Measurements from ENCODE around the gene HRH3.

Gene HRH3

GRCh38 chr20:62246431-62246830, 26.4 kb upstream of the HRH3 start:
- intact Hi-C loops (cut with DNase I) = no loop called here
- DNase-seq = no peak

DNA sequence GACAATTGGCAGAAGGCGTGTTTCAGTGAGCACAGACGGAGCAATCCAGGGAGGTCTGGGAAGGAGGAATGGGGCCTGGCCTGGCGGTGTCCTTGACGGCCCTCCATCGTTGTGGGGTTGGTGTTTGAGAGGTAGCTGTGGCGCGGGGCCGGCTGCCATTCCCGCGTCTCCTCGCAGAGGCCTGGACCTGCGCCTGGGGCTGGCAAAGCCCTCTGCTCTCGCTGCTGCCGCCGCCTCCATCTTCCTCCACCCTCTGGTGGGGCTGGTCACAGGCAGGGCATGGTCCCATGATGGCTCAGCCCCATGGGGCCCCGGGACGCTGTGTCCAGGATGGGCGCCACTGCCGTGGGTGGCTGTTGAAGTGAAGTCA, 25.8 kb upstream of the HRH3 start:
- intact Hi-C loops (cut with DNase I) = no loop called here
- no peak for DNase-seq

DNA sequence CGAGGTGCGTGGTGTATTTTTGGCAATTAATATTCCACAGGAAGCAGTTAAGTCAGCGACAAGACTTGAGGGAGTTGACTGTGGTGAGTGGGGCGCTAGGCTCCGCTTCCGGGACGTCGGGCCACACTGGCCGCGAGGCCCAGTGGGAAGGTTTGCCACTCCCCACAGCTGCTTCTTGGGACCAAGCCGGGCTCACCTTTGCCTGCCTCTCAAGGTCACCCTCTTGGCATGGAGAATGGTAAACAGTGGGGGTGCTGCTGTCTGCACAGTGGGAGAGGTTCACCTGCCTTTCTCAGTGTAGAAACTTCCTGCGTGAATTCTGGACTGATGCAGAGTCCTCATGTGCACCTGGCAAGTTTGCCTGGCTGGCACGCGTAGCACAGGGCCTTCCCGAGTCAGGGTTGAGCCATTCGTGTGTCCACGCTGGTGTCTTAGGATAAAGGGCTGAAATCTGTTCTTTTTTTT, 24.6 kb upstream of the HRH3 start:
- no peak for DNase-seq
- intact Hi-C loops (cut with DNase I) = no loop called here

DNA sequence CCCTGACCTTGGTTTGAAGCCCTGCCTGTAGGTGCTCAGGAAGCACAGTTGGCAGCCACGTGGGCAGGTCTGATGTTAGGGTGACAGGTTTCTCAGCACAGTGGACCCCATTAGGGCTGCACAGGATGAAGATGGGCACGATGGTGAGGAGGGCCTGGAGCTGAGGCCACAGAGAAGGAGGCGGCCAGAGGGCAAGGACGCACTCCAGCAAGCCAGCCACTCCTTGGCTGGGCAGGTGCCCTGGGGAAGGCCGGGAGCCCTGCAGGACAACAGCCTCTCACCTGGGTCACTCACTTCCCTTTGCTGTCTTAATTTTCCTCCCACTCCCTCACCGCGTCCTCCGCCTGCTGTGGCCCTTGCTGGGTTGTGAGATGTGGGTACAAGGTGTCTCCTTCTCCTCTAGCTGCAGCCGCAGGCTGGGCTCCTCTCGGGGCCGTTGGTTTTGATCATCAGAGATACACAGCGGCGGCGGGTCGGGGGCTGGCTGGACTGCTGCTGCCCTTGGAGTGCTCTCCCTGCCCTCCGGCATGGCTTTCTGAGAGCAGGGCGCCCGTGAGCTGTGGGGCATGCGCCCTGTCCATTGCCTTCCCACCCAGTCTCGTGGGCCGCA, 23.9 kb upstream of the HRH3 start:
- DNase-seq = no peak

DNA sequence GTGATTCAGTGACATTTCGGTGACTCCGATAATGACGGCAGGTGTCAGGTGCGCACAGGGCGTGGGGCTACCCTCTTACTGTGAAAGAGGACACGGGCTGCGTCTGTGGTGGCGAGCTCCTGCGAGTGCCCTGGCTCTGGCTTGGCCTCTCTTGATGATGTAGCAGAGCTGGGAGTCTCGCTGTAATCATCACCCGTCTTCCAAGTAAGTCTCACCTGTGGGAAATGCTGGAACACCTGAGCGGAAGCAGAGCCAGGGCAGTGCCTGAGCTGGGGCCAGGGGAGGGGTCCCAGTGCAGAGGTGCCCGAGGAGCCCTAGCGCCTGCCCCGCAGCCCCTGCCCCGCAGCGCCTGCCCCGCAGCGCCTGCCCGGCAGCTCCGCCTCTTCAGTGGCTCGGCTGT, 23.0 kb upstream of the HRH3 start:
- intact Hi-C loops (cut with DNase I) = no loop called here

More for the DNA sequence above, 23.9 kb upstream of the HRH3 start:
- intact Hi-C loops (cut with DNase I) = no loop called here

DNA sequence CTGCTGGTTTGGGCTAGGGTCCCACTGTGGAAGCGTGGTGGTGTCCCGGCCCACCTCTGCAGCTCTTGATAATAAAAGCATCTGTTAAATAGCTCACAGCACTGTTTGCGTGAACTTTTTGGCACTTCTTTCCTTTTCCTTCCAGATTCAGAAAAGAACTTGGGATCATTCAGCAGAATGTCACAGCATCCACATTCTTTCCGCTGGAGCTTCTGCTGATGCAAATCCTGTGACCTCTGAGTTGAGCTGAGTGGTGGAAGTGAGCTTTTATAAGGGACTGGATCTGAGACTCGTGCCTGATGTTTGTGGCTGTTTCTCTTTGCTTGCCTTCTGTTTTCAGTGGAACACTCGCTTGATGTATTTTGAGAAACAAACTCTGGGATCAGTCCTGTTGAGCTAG, 22.1 kb upstream of the HRH3 start:
- DNase-seq = no peak
- intact Hi-C loops (cut with DNase I) = no loop called here

More for the DNA sequence above, 23.0 kb upstream of the HRH3 start:
- DNase-seq = no peak

- no peak for DNase-seq
- intact Hi-C loops (cut with DNase I) = no loop called here
Observed at GRCh38 chr20:62241506-62241905, 21.4 kb upstream of the HRH3 start.

DNA sequence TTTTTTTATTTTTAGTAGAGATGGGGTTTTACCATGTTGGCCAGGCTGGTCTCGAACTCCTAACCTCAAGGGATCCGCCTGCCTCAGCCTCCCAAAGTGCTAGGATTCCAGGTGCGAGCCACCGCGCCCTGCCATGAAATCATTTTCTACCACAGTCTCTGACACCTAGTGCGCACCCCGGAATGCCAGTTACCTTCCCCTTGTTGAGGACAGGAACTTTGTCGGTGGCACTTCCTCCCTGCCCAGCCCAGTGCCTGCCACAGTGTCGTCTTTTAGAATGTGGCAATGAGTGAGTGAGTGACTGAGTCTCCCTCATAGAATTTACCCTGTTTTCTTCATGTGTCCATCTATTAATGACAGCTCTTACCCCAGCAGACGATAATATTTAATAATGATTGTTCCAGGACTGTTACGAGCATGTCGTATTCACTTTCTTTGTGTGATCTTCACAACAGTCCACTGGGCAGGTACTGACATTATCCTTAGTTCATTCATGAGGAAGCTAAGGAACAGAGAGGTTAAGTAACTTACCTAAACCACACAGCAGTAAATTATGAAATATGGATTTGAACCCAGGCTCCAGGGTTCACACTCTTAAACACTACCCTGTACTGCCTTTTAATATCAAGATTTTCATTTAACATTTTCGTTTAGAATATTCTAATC, 20.1 kb upstream of the HRH3 start:
- no peak for DNase-seq
- intact Hi-C loops (cut with DNase I) = no loop called here

- DNase-seq = no peak
- intact Hi-C loops (cut with DNase I) = loop anchor here (10.0 kb wide), 1 partner anchor 95 kb away; the partner anchor contains the start of genes PSMA7 and SS18L1
Observed at GRCh38 chr20:62239278-62239879, 19.3 kb upstream of the HRH3 start.

GRCh38 chr20:62238569-62239277, 18.6 kb upstream of the HRH3 start:
- DNase-seq = peak in 4 of 42 donors; percentile 21 to 57 (median 50)
- intact Hi-C loops (cut with DNase I) = loop anchor here (10.0 kb wide), 1 partner anchor 94 kb away; the partner anchor contains the start of genes PSMA7 and SS18L1

GRCh38 chr20:62237801-62238568, 17.9 kb upstream of the HRH3 start, which contains the start of gene OSBPL2:
Gene OSBPL2, plus strand, starts transcription at chr20:62238521. Its CDS starts 17,664 bp downstream, at chr20:62256185.
- DNase-seq = peak; percentile 98 to 100 (median 100)
- intact Hi-C loops (cut with DNase I) = loop anchor here (2.0 to 10.0 kb wide), 2 partner anchors 17 to 93 kb away; partner anchors contain the start of genes HRH3, PSMA7 and SS18L1

GRCh38 chr20:62237514-62237800, 17.4 kb upstream of the HRH3 start:
- intact Hi-C loops (cut with DNase I) = loop anchor here (2.0 to 10.0 kb wide), 2 partner anchors 17 to 93 kb away; partner anchors contain the start of genes HRH3, PSMA7 and SS18L1
- no peak for DNase-seq

GRCh38 chr20:62236766-62237513, 16.9 kb upstream of the HRH3 start:
- peak in 35 of 42 donors; percentile 31 to 85 (median 62) for DNase-seq

DNA sequence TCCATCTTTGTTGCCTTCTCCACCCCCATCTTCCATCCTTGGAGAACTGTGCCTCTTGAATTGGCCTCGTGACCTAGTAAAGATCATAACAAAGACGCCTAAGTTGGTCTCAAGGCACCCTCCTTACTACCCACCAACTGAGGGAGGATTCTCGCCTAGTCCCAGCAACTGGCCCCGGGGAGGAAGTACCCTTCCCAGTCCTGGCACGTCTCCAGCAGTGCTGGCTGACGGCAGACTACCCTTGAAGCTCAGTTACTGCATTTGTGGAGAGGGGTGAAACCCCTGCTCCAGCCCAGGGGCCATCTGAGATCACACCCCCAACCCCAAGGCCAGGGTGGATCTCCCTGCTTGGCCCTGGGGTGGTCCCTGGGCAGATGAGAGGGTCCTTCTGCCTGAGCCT, 16.1 kb upstream of the HRH3 start:
- intact Hi-C loops (cut with DNase I) = loop anchor here (2.0 to 10.0 kb wide), 2 partner anchors 15 to 91 kb away; partner anchors contain the start of genes HRH3, PSMA7 and SS18L1
- no peak for DNase-seq

More at GRCh38 chr20:62236766-62237513, 16.9 kb upstream of the HRH3 start:
- intact Hi-C loops (cut with DNase I) = loop anchor here (2.0 to 10.0 kb wide), 2 partner anchors 16 to 92 kb away; partner anchors contain the start of genes HRH3, PSMA7 and SS18L1

- intact Hi-C loops (cut with DNase I) = loop anchor here (2.0 to 10.0 kb wide), 2 partner anchors 15 to 91 kb away; partner anchors contain the start of genes HRH3, PSMA7 and SS18L1
- no peak for DNase-seq
Observed at GRCh38 chr20:62235777-62236157, 15.7 kb upstream of the HRH3 start.

DNA sequence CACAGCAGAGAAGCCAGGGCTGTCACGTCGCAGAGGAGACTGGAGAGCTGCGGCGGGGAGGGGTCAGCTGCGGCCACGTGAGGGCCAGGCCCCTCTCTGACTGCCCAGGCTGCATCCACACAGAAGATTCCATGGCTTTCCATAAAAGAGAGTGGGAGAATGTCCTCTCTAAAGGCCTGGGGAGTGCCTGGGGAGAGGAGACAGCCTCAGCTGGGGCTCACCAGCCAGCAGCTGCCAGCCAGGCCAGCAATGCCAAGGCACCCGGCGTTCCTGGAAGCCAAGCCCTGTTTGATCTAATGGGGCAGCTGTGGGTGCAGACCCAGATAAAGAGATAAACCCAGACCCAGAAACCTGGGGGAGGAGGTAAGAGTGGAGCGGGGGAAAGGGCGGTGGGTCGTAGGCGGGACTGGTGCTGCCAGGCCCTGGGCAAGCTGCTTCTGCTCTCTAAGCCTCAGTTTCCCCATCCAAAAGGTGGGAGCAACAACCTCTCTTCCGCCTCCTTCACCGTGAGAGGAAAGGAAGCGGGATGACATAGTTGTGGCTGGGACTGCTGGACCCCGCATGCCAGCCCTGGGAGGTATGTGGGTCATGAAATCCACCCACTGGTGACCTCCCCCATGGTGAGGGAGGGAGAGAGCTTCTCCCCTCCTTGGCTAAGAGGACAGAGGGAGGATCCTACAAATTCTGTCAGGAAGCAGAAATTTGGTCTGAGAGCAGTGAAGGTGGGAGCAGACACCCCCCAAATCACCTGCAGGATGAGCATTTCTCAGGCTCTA, 15.1 kb upstream of the HRH3 start:
- intact Hi-C loops (cut with DNase I) = loop anchor here (10.0 kb wide), 1 partner anchor 90 kb away; the partner anchor contains the start of genes PSMA7 and SS18L1
- no peak for DNase-seq

GRCh38 chr20:62234339-62234738, 14.3 kb upstream of the HRH3 start:
- DNase-seq = no peak
- intact Hi-C loops (cut with DNase I) = loop anchor here (10.0 kb wide), 1 partner anchor 90 kb away; the partner anchor contains the start of genes PSMA7 and SS18L1
